ENCODE data around the gene PHACTR1. TPM values are rescaled to one million over a fixed set of nuclear protein-coding genes. Genes with fewer than 3 reads are reported as not detected.

Gene PHACTR1
- total RNA-seq, 4 donors from 2014 or later, result 1.2 to 3.2 (median 1.6) TPM; not detected in 1

DNA sequence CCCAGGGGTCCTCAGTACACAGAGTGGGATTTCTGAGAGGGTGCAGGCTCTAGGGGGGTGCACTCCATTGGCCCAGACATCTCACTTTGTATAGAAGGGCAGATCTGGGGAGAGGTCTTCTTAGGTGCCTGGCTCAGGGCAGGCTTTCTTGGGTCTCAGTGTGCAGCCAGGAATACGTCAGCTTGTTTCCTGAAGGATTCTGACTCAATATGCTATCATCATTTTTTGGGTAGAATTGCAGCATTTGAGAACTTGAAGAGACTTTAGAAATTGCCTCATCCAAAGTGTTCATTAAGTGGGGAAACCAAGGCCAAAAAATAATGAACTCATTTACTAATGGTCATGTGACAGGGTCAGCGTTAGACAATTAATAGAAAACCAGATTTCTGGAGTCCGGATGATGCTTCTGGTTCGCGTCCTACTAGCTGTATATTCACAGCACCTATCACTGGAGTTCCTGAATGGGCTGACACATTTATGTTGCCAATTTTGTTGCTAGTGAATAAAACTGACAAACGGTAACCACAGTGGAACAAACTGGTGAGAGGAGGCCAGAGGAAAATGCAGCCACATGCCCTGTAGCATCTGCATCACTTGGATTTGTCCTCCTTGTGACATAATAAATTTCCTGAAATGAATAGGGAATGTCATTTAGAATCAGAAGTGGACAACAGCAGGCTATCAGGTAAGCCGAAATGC, 372.9 kb downstream of the PHACTR1 start:
- TF ChIP-seq POLR2A (IDR thresholded peaks at IDR 0.05), result no peak
- no peak for TF ChIP-seq POLR2AphosphoS5 (IDR thresholded peaks at IDR 0.05)
- no peak for TF ChIP-seq CTCF (IDR thresholded peaks at IDR 0.05)
- TF ChIP-seq EP300 (IDR thresholded peaks at IDR 0.05; ENCODE audit: low read depth), result no peak
- Histone ChIP-seq H3K4me3 (no peak overlapping the region), H3K36me3 (no peaks in the 10 kb centered on the region), H3K4me1 (no peaks in the 10 kb centered on the region), H3K9me3 (no peaks in the 10 kb centered on the region), H3K27me3 (no peaks in the 10 kb centered on the region), H3K27ac (no peak overlapping the region)
- no peak for DNase-seq
- in situ Hi-C loops (cut with MboI; ENCODE audit: low pct_ligation_motif_present in 1 of 4, low pct_unique_long_range_greater_than_20kb in 1 of 4, low sequenced_read_pairs in 3 of 4), result no loop called here
- 76 to 88% methylated on average over 6 to 7 of the region's 7 CpGs for WGBS, 2 donors (ENCODE audit: low coverage in 1 of 2)
- intact Hi-C loops (cut with DNase I; ENCODE audit: low total_unique reads), result no loop called here

GRCh38 chr6:13091192-13091591, 374.6 kb downstream of the PHACTR1 start:
- no peaks in the 10 kb centered on the region for H3K4me1 ChIP-seq
- H3K27me3 ChIP-seq, result no peaks in the 10 kb centered on the region
- in situ Hi-C loops (cut with MboI; ENCODE audit: low pct_ligation_motif_present in 1 of 4, low pct_unique_long_range_greater_than_20kb in 1 of 4, low sequenced_read_pairs in 3 of 4), result no loop called here
- no peaks in the 10 kb centered on the region for H3K9me3 ChIP-seq
- TF ChIP-seq POLR2A (IDR thresholded peaks at IDR 0.05), result no peak
- TF ChIP-seq CTCF (IDR thresholded peaks at IDR 0.05), result no peak
- no peak for TF ChIP-seq EP300 (IDR thresholded peaks at IDR 0.05; ENCODE audit: low read depth)
- TF ChIP-seq POLR2AphosphoS5 (IDR thresholded peaks at IDR 0.05), result no peak
- H3K27ac ChIP-seq, result no peak overlapping the region
- intact Hi-C loops (cut with DNase I; ENCODE audit: low total_unique reads), result no loop called here
- DNase-seq, result no peak
- H3K36me3 ChIP-seq, result no peaks in the 10 kb centered on the region
- H3K4me3 ChIP-seq, result no peak overlapping the region
- 79 to 85% methylated on average over 5 to 6 of the region's 6 CpGs for WGBS, 2 donors (ENCODE audit: low coverage in 1 of 2)

- no peaks in the 10 kb centered on the region for H3K27me3 ChIP-seq
- in situ Hi-C loops (cut with MboI; ENCODE audit: low pct_ligation_motif_present in 1 of 4, low pct_unique_long_range_greater_than_20kb in 1 of 4, low sequenced_read_pairs in 3 of 4) (no loop called here), intact Hi-C loops (cut with DNase I; ENCODE audit: low total_unique reads) (no loop called here)
- no peaks in the 10 kb centered on the region for H3K36me3 ChIP-seq
- no peak overlapping the region for H3K27ac ChIP-seq
- H3K4me1 ChIP-seq, result no peaks in the 10 kb centered on the region
- 63 to 73% methylated on average over 3 of the region's 3 CpGs for WGBS, 2 donors (ENCODE audit: low coverage in 1 of 2)
- H3K9me3 ChIP-seq, result no peaks in the 10 kb centered on the region
- TF ChIP-seq POLR2A (IDR thresholded peaks at IDR 0.05) (no peak), POLR2AphosphoS5 (IDR thresholded peaks at IDR 0.05) (no peak), CTCF (IDR thresholded peaks at IDR 0.05) (no peak), EP300 (IDR thresholded peaks at IDR 0.05; ENCODE audit: low read depth) (no peak)
- no peak for DNase-seq
- no peak overlapping the region for H3K4me3 ChIP-seq
Observed at GRCh38 chr6:13094781-13095425, 378.3 kb downstream of the PHACTR1 start.

DNA sequence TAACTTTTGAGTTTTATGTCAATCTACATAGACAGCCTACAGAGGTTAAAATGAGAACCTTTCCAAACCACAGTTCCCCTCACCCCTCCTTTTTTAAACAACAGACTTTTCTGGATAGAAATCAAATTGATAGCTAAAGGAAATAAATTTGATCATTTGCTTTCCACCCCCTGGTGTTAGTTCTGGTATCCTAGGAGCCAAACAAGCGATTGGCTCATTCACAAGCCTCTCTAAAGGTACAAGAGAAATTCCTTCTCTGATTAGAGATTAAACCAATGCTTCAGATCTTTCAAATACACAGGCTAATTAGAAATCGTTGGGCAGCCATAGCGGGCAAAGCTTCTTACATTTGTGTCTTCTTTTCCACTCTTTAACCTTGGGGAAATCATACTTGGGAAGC, 379.5 kb downstream of the PHACTR1 start:
- Histone ChIP-seq H3K9me3 (no peaks in the 10 kb centered on the region), H3K4me3 (no peak overlapping the region), H3K36me3 (no peaks in the 10 kb centered on the region), H3K27me3 (no peaks in the 10 kb centered on the region), H3K27ac (no peak overlapping the region), H3K4me1 (no peaks in the 10 kb centered on the region)
- no peak for TF ChIP-seq POLR2A (IDR thresholded peaks at IDR 0.05)
- no peak for TF ChIP-seq EP300 (IDR thresholded peaks at IDR 0.05; ENCODE audit: low read depth)
- TF ChIP-seq POLR2AphosphoS5 (IDR thresholded peaks at IDR 0.05), result no peak
- TF ChIP-seq CTCF (IDR thresholded peaks at IDR 0.05), result no peak
- intact Hi-C loops (cut with DNase I; ENCODE audit: low total_unique reads) (no loop called here), in situ Hi-C loops (cut with MboI; ENCODE audit: low pct_ligation_motif_present in 1 of 4, low pct_unique_long_range_greater_than_20kb in 1 of 4, low sequenced_read_pairs in 3 of 4) (no loop called here)
- no peak for DNase-seq
- WGBS, 2 donors (ENCODE audit: low coverage in 1 of 2), result 84 to 87% methylated on average over 3 of the region's 3 CpGs
